Endodermal cell (in vitro differentiated cells): ENCODE results near the gene PACRG. TPM values are rescaled to one million over a fixed set of nuclear protein-coding genes. Genes with fewer than 3 reads are reported as not detected.

Source experiments
- DNase-seq: peaks from one replicate; pipeline ENCODE4 v3.0.0-alpha.2; 2017
- H3K27ac ChIP-seq: 2 replicates; pipeline ENCODE4 v1.5.1; 2013; ENCODE audit warnings: mild to moderate bottlenecking, low read depth, low read length, moderate library complexity
- H3K27me3 ChIP-seq: 2 replicates; pipeline ENCODE4 v1.6.1; 2013; ENCODE audit warnings: mild to moderate bottlenecking, low read length, moderate library complexity; ENCODE audit not compliant: insufficient read depth, control insufficient read depth, poor library complexity, severe bottlenecking
- H3K36me3 ChIP-seq: 2 replicates; pipeline ENCODE4 v1.7.0; 2013; ENCODE audit warnings: mild to moderate bottlenecking, low read length, moderate library complexity; ENCODE audit not compliant: control insufficient read depth, insufficient read depth
- H3K4me1 ChIP-seq: one replicate; pipeline ENCODE4 v1.7.0; 2013; ENCODE audit warnings: low read length; ENCODE audit not compliant: control insufficient read depth, insufficient read depth
- H3K4me3 ChIP-seq: 2 replicates; pipeline ENCODE4 v1.5.1; 2013; ENCODE audit warnings: mild to moderate bottlenecking, low read length, moderate library complexity
- H3K9ac ChIP-seq: 2 replicates; pipeline ENCODE4 v1.6.1; 2013; ENCODE audit warnings: mild to moderate bottlenecking, low read length, moderate library complexity; ENCODE audit not compliant: poor library complexity, severe bottlenecking; ENCODE audit errors: extremely low read depth
- H3K9me3 ChIP-seq: 2 replicates; pipeline ENCODE4 v1.6.1; 2013; ENCODE audit warnings: mild to moderate bottlenecking, low read length, moderate library complexity; ENCODE audit not compliant: control insufficient read depth
- H3K27ac Mint-ChIP-seq: 2 replicates; pipeline ENCODE4 v1.8.0; 2020; ENCODE audit warnings: mixed read lengths
- H3K27me3 Mint-ChIP-seq: 2 replicates; pipeline ENCODE4 v1.8.0; 2021; ENCODE audit warnings: mild to moderate bottlenecking, mixed read lengths; ENCODE audit not compliant: insufficient read depth
- H3K36me3 Mint-ChIP-seq: 2 replicates; pipeline ENCODE4 v1.8.0; 2020; ENCODE audit warnings: low read depth, mixed read lengths
- H3K4me1 Mint-ChIP-seq: 2 replicates; pipeline ENCODE4 v1.8.0; 2020; ENCODE audit warnings: mixed read lengths
- H3K4me3 Mint-ChIP-seq: 2 replicates; pipeline ENCODE4 v1.8.0; 2020; ENCODE audit warnings: mild to moderate bottlenecking, moderate library complexity, mixed read lengths
- H3K9me3 Mint-ChIP-seq: 2 replicates; pipeline ENCODE4 v1.8.0; 2020; ENCODE audit warnings: mild to moderate bottlenecking, mixed read lengths
- CTCF ChIP-seq: fragments of 200-600 bp; sonication (generic); conservative IDR thresholded peaks from 2 replicates; pipeline ENCODE4 v1.5.0; 2021; ENCODE audit warnings: antibody characterized with exemption, mild to moderate bottlenecking
- WGBS, 2 experiments: methylation state at CpG; one replicate each; pipeline versions ENCODE4 v1.1.5 to v1.1.7; 2013; ENCODE audit warnings: missing lambda C conversion rate in 2 of 2, mixed read lengths in 1 of 2; ENCODE audit not compliant: insufficient coverage in 1 of 2, insufficient read length in 1 of 2; 5-methylcytosine and 5-hydroxymethylcytosine counted together
- total RNA-seq, 2 donors: library from RNA; stranded (reverse); fragmentation: NEBNext Ultra II Directional in 1 of 2; extraction: Animal tissue kit (Norgen Biotek cat#: 25700) in 1 of 2; gene quantifications; 2 replicates in 1 of 2; 3 replicates in 1 of 2; pipeline ENCODE4 v1.2.1, GENCODE V29; 2021

Gene PACRG
- total RNA-seq, 2 donors from 2014 or later = 0.42 to 0.44 TPM

DNA sequence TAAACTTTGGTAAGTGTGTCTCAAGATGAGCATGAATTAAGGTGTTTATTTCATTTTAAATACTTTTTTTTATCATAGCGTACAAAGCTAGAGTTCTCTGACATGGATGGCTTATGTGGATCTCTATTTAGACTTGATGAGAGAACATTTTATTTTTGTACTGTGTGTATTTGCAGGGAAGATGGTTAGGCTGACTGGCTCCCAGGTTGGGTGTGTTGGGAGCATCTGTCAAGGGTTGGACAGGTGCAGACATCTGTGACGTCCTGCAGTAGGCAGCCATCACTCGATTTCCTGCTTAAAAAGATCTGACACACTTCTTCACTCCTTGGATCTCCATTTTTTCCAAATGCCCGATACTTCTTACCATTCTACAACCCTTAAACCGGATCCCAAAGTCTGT lies 464.8 kb downstream of the PACRG start:
- no peaks in the 10 kb centered on the region for H3K9me3 Mint-ChIP-seq
- Histone ChIP-seq H3K4me3 (no peak overlapping the region), H3K4me1 (no peaks in the 10 kb centered on the region), H3K36me3 (no peaks in the 10 kb centered on the region), H3K9me3 (no peaks in the 10 kb centered on the region), H3K27me3 (no peaks in the 10 kb centered on the region), H3K9ac (no peak overlapping the region), H3K27ac (no peak overlapping the region)
- no peaks in the 10 kb centered on the region for H3K4me1 Mint-ChIP-seq
- no peak for TF ChIP-seq CTCF
- no peaks in the 10 kb centered on the region for H3K36me3 Mint-ChIP-seq
- DNase-seq = no peak
- H3K27ac Mint-ChIP-seq = no peak overlapping the region
- peaks cover 3% of the 10 kb centered on the region for H3K27me3 Mint-ChIP-seq
- H3K4me3 Mint-ChIP-seq = no peak overlapping the region
- WGBS, 2 experiments = 67 to 88% methylated on average over 2 to 5 of the region's 5 CpGs

GRCh38 chr6:163193326-163193725 lies 465.6 kb downstream of the PACRG start:
- Mint-ChIP-seq H3K27me3 (peaks cover 3% of the 10 kb centered on the region), H3K4me1 (no peaks in the 10 kb centered on the region), H3K27ac (no peak overlapping the region), H3K9me3 (no peaks in the 10 kb centered on the region), H3K4me3 (no peak overlapping the region), H3K36me3 (no peaks in the 10 kb centered on the region)
- Histone ChIP-seq H3K9me3 (no peaks in the 10 kb centered on the region), H3K9ac (no peak overlapping the region), H3K36me3 (no peaks in the 10 kb centered on the region), H3K27me3 (no peaks in the 10 kb centered on the region), H3K4me3 (no peak overlapping the region), H3K27ac (no peak overlapping the region), H3K4me1 (no peaks in the 10 kb centered on the region)
- 95 to 100% methylated on average over 1 to 5 of the region's 7 CpGs for WGBS, 2 experiments
- no peak for DNase-seq
- TF ChIP-seq CTCF = no peak

GRCh38 chr6:163195721-163196691 lies 468.2 kb downstream of the PACRG start:
- Mint-ChIP-seq H3K4me1 (no peaks in the 10 kb centered on the region), H3K27ac (no peak overlapping the region)
- DNase-seq = no peak

More at GRCh38 chr6:163195721-163196691, 468.2 kb downstream of the PACRG start:
- Mint-ChIP-seq H3K36me3 (no peaks in the 10 kb centered on the region), H3K9me3 (no peaks in the 10 kb centered on the region), H3K27me3 (peaks cover 3% of the 10 kb centered on the region), H3K4me3 (no peak overlapping the region)
- no peaks in the 10 kb centered on the region for H3K4me1 ChIP-seq
- WGBS, 2 experiments = 95 to 97% methylated on average over 17 to 31 of the region's 31 CpGs
- H3K4me3 ChIP-seq = no peak overlapping the region
- H3K9ac ChIP-seq = no peak overlapping the region
- H3K9me3 ChIP-seq = no peaks in the 10 kb centered on the region
- peak; percentile 25 for TF ChIP-seq CTCF
- no peak overlapping the region for H3K27ac ChIP-seq
- no peaks in the 10 kb centered on the region for H3K27me3 ChIP-seq
- no peaks in the 10 kb centered on the region for H3K36me3 ChIP-seq
